HG02884 (cell line): ENCODE data around the gene KIF2A.

Experiments used
- ATAC-seq: cut with Tn5 transposase; IDR thresholded peaks from one replicate; pipeline ENCODE4 v1.9.1; 2021; ENCODE audit warnings: mild to moderate bottlenecking, moderate library complexity; ENCODE audit not compliant: unreplicated experiment

Gene KIF2A

GRCh38 chr5:62305715-62306322 lies at the start of gene KIF2A:
Gene KIF2A (plus strand): TSS chr5:62306206. CDS start chr5:62306473, 267 bp downstream.
- ATAC-seq = peak; percentile 89

GRCh38 chr5:62257020-62257367 lies 49.0 kb upstream of the KIF2A start:
- ATAC-seq = no peak

GRCh38 chr5:62258654-62259053 lies 47.4 kb upstream of the KIF2A start:
- no peak for ATAC-seq

DNA sequence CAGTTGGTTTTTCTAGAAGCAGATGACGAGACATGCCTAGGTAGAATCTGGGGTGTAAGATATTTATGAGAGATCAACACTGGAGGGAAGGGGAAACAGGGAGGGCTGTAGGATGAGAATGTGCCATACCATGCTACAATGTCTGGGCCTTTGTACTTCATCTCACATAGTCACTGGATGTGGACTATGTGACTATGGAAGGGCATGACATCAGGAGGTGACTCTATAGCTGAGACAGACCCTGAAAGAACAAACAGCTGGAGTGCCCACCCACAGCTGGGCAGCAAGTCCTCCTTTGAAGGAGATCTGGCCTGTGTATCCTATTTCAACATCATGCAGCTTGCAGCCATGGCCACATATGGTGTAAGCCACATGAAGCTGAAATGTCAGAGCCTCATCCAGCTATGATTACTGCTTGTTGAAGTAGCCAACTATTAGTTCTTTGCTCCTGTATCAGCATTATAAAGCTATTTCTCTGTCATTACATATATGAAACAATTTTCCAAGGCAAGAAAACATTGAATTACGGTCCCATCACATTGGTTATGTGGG lies 46.2 kb upstream of the KIF2A start:
- no peak for ATAC-seq

- no peak for ATAC-seq
Observed at GRCh38 chr5:62260513-62260912, 45.5 kb upstream of the KIF2A start.

- ATAC-seq = no peak
Observed at GRCh38 chr5:62263401-62263800, 42.6 kb upstream of the KIF2A start.

GRCh38 chr5:62265648-62266112 lies 40.3 kb upstream of the KIF2A start:
- no peak for ATAC-seq

GRCh38 chr5:62266573-62266972 lies 39.4 kb upstream of the KIF2A start:
- ATAC-seq = no peak

DNA sequence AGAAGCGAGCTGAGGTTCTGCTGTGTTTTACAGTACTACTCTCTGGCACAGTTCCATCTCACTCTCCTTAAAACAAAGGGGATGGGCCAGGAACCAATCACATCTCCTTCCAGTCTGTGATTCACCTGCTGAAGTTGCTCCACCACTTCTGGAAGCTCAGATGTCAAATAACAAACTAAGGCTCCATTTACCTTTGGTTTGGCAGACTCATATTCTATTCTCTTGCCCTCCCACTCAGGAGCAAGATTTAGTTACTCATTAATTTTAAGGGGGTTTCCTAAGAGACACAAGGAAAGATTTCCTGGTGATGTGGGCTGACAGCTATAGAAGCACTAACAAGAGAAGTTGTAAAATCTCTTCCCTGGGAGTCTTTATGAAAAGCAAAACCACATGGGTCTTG lies 37.8 kb upstream of the KIF2A start:
- no peak for ATAC-seq

DNA sequence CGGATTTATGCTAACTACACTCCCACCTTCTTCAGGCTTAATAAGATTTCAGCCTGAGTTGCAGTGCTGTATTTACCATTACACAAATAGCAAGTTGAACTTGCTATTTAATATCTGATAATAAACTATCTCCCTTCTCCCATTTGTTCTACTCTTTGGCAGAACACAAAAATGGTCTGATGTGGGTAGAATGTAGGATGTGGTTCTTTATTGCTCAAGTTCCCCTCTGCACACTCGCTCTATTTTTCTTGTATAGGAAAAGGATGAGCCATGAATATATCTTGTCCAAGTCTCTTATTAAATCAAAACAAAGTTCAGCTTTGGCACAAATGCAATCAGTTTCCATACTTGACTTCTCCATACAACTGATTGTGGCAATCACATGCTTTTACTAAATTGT lies 37.2 kb upstream of the KIF2A start:
- no peak for ATAC-seq

- no peak for ATAC-seq
Observed at GRCh38 chr5:62271370-62271769, 34.6 kb upstream of the KIF2A start.

DNA sequence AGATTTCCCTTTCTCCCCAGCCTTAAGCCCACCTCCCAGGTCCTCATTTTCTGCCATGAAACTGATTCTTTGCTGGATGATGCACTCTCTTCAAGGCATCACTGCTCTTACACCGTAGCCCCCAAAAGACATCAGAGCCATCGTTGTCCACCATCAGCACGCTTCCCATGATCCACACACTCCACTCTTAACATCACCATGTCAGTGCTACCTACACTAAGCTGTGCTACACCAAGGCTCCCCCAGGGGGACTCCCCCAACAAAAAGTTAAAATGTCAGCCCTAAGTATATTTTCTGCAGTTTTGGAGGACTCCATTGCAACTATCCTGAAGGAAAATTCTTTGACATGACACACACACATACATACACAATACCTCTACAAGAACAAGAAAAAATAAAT lies 34.1 kb upstream of the KIF2A start:
- ATAC-seq = no peak

DNA sequence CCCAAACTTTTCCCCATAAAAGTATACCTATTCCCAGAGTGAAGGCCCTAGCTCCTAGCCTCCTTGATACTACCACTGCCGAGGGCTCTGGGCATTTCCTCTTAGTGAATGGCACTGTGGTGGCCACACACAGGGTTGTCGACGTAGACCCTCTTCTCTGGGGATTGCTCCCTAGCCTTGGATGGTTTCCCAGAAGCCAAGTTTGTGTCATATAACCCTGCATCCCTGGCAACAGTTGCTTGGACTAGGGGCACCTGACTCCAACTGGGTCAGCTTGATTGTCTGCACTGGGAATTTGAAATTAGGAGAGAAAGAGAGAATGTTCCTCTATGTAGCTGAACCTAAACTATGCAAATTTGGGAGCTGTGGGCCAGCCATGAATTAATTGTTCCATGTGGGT lies 32.3 kb upstream of the KIF2A start:
- no peak for ATAC-seq

GRCh38 chr5:62275581-62275980 lies 30.4 kb upstream of the KIF2A start:
- no peak for ATAC-seq

DNA sequence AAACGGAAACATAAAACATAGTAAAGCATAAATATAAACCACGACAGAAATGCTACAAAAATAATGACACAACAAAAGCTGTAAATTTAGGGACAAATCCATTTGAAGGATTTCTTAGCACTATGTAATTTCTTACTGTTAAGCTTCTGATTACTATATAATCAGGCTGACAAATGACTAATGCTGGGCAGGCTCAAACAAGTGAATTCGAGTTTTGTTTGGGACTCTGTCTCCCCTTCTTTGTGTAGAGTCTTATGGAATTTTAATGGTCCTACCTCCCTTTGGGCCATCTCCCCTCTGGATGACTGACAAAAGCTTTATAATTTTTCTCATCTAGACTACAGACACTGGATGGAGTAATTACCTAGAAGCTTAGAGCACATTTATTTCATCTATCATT lies 24.6 kb upstream of the KIF2A start:
- ATAC-seq = no peak

DNA sequence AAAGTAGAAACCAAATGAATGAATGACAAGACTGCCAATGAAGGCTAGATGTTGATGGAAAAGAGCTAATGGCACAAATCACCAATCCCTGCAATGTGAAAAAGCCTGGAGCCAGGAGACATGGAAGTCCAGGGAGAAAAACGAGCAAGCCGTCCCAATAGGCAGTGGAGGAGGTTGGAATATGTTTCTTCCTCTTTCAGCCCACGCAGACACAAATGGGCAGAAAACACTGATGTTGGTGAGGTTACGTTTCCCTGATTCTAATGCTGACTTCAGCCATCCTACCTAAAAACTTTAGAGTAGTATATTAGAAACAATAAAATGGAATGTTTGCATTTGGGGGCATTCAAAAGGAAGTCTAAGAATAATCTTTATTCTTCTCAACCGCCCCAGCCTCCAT lies 23.9 kb upstream of the KIF2A start:
- ATAC-seq = no peak

DNA sequence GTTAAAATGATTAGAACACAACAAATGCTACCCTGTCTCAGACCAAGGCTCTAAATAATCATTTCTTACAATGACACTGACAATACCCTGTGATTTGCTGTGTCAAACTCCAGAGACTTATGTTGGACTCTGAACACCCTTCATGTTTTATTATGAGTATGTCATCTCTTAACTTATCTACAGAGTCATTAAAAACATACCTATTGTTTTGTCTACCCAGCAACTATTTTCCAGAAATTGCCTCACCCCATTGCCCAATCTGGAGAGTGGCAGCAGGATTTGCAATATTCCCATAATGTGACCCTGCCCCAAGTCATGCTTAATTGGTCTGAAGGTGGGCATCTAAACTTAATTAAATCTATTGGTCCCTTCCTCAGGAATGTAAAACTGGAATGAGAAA lies 23.0 kb upstream of the KIF2A start:
- ATAC-seq = no peak

DNA sequence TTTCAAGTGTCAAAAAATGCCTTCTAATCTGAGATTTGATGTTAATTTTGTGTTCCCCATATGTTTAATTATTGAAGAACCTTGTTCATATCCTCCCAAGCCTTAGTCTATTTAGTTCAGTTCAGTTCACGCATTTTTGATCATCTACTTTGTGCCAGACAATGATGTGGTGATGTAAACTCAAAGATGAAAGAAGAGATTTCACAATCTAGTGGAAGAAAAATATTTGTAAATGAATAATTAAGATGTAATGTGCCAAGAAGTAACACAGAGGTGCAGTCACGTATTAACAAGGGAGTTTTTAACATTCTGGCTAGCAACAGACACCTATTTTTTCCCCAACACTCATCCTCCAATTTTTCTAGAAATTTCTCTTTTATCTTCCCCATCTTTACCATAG lies 22.1 kb upstream of the KIF2A start:
- ATAC-seq = no peak

DNA sequence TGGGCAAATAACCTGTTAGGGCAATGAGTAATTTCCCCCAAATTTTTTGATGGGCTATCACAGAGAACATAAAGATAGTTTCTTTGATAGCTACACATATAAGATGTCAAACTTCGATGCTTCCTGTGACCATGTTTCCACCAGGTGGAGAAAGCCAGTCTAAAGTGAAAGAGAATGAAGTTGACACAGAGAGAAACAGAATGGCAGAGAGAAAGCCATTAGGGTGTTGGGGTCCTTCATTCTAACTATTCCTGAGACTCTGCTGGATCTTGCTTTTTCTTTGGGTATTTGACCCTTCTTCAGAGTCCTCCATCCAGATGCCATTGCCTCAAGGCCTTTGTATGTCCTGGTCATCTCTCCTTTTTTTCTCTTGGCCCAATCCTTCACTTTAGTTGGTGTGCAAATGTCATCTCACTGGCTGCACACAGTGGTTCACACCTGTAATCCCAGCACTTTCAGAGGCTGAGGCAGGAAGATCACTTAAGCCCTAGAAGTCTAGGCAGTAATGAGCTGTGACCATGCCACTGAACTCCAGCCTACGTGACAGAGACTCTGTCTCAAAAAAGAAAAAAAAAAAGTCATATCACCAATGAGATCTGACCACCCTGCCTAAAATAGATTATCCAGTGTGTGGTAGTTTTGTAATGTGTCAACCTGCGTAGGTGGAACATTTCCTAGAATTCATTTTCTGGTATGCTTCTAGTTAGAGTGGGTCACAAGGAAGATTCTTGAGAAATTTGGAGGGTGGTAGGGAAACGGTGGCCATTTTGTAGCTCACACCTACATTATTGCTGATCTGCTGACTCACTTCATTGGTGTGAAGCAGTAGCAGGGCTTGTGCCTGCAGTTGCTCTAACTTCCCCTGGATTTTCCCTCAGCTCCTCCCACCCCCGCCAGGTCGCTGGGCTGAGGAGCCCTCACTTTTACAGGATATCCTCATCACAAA lies 20.8 kb upstream of the KIF2A start:
- ATAC-seq = peak; percentile 84

DNA sequence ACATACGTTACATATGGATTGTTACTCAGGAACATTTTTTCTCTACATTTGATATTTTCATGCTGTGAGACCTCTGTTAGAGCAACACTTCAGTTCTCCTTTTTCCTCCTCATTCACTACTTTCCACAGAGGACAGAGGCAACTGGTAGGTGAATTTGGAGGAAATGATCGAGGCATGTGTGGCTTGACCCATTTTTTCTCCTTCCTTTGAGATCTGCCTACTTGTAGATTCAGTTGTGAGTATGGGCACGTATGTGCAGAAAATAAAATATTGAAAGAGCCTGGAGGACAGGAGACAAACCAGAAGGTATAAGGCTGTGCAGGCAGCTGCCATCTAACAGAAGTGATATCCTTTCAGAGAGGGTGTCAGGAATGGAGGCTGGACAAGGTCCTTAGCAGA lies 19.2 kb upstream of the KIF2A start:
- ATAC-seq = no peak

DNA sequence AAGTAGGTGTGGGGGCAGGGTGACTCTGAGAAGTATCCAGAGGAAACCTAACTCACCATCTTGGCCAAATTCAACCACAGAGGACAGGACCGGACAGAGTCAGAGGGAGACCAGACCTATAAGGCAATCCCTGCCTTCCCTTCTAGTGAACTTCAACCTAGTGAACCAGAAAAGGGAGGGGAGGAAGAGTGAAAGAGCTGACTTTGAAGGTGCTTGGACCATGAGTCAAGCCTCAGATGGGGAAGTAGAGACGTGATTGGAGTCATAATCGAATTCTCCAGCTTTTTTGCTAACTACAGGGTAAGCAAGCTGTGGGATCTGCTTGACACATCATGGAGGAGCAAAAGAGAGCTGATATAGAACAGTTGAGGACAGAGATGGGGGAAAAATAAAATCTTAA lies 18.8 kb upstream of the KIF2A start:
- no peak for ATAC-seq

GRCh38 chr5:62288118-62288517 lies 17.9 kb upstream of the KIF2A start:
- ATAC-seq = no peak
